GM13976 (cell line): ENCODE measurements around the gene ZGPAT.

Experiments used
- DNase-seq: peaks from one replicate; pipeline ENCODE4 v3.0.0; 2012; ENCODE audit warnings: low spot score
- in situ Hi-C: fragments of 300-500 bp; cut with MboI; formaldehyde crosslinking; loops from one replicate; pipeline ENCODE4 v1.12.0; 2022; ENCODE audit warnings: low sequenced_read_pairs, mixed read lengths, inconsistent platforms; ENCODE audit not compliant: unreplicated experiment
- TF ChIP-seq, protein P1 (sequence below): IDR thresholded peaks from 2 replicates; pipeline ENCODE4 v1.5.1; 2012; ENCODE audit warnings: borderline replicate concordance, mild to moderate bottlenecking; ENCODE audit not compliant: insufficient read depth; ENCODE audit errors: extremely low read depth, missing control alignments, control extremely low read depth

The ZGPAT gene

DNA sequence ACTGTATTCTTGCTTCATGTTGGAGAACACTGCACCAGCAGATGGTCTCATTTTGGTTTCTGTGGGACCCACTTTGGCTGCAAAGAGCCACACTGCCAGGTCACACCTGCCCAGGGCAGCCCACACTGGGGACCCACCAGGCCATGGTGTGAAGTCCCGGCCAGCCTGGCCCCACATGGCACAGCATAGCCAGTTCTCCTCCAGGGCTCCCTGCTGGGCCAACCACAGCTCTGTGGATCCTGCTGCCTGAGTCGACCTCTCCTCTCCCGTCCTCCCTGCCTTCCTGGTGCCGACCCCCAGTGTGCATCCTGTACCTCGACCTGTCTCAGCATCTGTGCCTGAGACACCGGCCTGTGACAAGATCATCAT lies 3.1 kb upstream of the ZGPAT start:
- in situ Hi-C loops = loop anchor here (10.0 kb wide), 1 partner anchor 150 kb away; no protein-coding TSS in a partner anchor
- TF ChIP-seq, protein P1, sequence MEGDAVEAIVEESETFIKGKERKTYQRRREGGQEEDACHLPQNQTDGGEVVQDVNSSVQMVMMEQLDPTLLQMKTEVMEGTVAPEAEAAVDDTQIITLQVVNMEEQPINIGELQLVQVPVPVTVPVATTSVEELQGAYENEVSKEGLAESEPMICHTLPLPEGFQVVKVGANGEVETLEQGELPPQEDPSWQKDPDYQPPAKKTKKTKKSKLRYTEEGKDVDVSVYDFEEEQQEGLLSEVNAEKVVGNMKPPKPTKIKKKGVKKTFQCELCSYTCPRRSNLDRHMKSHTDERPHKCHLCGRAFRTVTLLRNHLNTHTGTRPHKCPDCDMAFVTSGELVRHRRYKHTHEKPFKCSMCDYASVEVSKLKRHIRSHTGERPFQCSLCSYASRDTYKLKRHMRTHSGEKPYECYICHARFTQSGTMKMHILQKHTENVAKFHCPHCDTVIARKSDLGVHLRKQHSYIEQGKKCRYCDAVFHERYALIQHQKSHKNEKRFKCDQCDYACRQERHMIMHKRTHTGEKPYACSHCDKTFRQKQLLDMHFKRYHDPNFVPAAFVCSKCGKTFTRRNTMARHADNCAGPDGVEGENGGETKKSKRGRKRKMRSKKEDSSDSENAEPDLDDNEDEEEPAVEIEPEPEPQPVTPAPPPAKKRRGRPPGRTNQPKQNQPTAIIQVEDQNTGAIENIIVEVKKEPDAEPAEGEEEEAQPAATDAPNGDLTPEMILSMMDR = no peak
- no peak for DNase-seq

DNA sequence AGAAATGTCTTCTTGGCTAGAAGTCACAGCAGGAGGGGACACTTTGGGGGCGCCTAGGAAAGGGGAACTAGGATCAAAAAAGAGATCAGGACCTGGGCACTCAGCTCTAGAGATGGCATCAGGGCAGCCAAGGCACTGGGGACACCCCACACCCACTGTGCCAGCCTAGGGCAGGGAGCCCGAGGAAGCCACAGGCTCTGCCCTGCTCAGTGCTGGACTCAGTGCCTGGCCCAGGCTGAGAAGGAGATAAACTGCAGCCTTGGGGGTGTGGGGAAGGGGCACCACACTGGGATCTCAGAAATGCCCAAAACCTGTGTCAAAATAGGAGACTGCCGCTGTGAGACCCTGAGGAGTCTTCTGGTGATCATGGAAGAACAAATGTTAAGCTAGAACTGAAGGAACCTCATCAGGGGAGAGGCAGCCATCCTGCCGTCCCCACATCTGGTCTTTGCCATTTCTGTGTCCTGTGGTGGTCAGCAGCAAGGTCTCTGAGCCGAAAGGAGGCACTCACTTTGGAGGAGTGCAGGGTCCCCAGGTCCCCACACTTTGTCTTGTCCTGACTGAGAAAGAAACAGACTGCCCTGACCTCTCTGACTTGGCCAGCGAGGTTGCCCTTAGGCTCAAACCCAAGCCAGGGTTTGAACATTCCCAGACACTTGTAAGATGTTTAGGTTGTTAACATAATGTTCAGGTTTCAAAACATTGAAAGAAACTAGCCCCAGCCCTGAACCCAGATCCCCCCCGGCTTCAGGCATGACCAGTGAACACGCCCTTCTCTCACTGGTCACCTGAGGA lies 2.4 kb upstream of the ZGPAT start:
- TF ChIP-seq, protein P1 = no peak
- DNase-seq = no peak
- in situ Hi-C loops = loop anchor here (10.0 kb wide), 1 partner anchor 149 kb away; no protein-coding TSS in a partner anchor

DNA sequence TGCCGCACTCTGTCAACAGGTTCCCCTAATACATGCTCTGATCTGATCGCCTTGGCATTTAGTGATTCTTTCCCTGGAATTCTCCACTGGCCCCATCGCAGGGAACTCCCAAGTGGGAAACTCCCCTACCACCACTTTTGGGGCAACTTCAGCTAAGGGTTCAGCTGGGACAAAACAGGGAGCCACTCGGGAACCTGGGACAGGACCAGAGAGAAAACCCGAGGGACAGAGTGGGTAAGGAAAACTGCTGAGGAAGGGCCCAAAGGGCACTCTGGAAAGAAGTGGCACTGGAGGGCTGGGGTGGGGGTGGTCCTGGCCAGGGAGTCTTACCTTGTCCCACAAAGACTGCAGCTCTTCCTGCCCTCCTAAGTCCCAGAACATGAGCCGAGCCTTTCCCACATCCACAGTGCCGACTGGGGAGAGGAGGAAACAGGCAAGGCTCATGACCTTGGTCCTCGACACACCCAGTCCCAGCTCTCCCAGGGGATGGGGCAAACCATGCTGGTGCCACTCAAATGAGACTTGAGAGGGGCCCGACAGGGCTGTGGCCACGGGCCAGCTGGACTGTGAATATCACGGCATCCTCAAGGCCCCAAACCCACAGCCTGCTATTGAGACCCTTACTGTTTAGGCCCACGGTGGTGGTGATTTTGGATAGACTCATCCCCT lies 1.7 kb upstream of the ZGPAT start:
- in situ Hi-C loops = loop anchor here (10.0 kb wide), 1 partner anchor 149 kb away; no protein-coding TSS in a partner anchor
- DNase-seq = no peak
- TF ChIP-seq, protein P1 = no peak

DNA sequence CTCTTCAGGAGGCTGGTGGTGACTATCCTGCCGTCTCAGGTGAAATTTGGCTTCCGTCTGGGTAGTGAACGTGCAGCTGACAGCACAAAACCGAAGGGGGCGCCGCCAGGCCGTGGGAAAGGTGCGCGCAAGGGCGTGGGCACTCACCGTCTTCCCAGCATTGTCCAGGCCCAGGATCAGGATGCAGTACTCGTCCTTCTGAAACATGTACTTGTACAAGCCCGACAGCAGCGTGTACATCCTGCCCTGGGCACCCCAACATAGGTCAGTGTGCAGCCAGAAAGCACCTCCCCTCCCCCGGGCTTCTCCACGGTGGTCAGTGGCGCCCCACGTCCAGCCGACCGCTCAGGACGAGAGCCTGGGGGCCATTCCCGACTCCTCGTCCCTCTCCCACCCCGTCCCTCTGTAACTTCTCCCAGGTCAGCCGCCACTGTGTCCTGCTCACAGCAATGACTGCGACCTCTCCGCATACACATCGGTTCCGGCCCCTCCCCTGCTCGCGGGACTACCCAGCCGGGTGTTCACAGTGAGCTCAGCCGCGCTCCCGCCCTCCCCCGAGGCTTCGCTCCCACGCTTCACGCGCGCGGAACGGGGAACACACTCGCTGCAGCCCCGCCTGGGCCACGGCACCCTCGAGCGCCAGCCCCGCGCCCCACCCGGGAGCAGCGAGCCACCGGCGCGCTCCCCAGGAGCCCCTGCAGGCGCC lies 834 bp upstream of the ZGPAT start:
- peak; percentile 78 for DNase-seq
- in situ Hi-C loops = loop anchor here (10.0 kb wide), 1 partner anchor 148 kb away; no protein-coding TSS in a partner anchor
- TF ChIP-seq, protein P1 = peak; percentile 76

DNA sequence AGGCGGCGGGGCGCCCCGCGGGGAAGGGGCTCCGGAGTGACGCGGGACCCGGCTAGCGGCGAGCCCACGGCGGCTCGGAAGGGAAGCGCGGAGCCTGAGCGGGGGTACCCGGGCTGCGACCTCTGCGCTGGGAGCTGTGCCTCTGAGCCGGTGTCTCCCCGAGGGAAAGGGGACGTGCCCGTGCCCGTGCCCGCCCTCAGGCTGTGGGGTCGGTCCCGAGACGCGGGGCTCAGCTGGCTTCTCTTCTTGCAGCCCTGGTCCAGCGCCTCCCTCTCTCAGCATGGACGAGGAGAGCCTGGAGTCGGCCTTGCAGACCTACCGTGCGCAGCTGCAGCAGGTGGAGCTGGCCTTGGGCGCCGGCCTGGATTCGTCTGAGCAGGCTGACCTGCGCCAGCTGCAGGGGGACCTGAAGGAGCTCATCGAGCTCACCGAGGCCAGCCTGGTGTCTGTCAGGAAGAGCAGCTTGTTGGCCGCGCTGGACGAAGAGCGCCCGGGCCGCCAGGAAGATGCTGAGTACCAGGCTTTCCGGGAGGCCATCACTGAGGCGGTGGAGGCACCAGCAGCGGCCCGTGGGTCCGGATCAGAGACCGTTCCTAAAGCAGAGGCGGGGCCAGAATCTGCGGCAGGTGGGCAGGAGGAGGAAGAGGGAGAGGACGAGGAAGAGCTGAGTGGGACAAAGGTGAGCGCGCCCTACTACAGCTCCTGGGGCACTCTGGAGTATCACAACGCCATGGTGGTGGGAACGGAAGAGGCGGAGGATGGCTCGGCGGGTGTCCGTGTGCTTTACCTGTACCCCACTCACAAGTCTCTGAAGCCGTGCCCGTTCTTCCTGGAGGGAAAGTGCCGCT lies 686 bp downstream of the ZGPAT start:
- peak; percentile 36 for DNase-seq
- TF ChIP-seq, protein P1 = no peak
- in situ Hi-C loops = loop anchor here (10.0 kb wide), 1 partner anchor 146 kb away; no protein-coding TSS in a partner anchor

DNA sequence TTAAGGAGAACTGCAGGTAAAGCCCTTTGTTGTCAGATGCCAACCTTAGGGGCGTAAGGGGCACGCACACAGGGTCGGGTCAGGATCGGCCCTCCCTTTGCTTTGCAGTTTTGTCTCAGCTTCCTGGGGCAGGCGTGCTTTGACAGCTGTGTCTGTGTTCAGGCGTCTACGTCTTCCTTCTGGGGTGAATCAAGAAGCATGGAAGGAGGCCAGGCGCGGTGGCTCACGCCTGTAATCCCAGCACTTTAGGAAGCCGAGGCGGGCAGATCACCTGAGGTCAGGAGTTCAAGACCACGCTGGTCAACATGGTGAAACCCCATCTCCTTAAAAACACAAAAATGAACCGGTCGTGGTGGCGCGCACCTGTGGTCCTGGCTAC lies 1.3 kb downstream of the ZGPAT start:
- no peak for DNase-seq
- TF ChIP-seq, protein P1 = no peak
- in situ Hi-C loops = loop anchor here (10.0 kb wide), 1 partner anchor 146 kb away; no protein-coding TSS in a partner anchor
